HEK293T (cell line): ENCODE data around the gene DTHD1.

Experiments
- CTCF ChIA-PET: fragments of 350-600 bp; formaldehyde crosslinking; extraction: SDS; loops from one replicate; lab custom pipeline; 2021; ENCODE audit warnings: antibody characterized with exemption, inconsistent platforms; lab: Yijun Ruan, JAX
- POLR2A ChIA-PET: fragments of 350-600 bp; formaldehyde crosslinking; extraction: SDS; loops from one replicate; lab custom pipeline; 2020; ENCODE audit warnings: antibody characterized with exemption, inconsistent platforms; lab: Yijun Ruan, JAX
- DNase-seq: peaks from one replicate; pipeline ENCODE4 v3.0.0; 2012; ENCODE audit warnings: mixed read lengths; ENCODE audit errors: extremely low spot score
- ARNT ChIP-seq: fragments of 450-650 bp; IDR thresholded peaks from 2 replicates; pipeline ENCODE4 v1.6.1; 2017; ENCODE audit warnings: mild to moderate bottlenecking
- BHLHE40 ChIP-seq: fragments of 450-650 bp; IDR thresholded peaks from 2 replicates; pipeline ENCODE4 v1.6.1; 2016; ENCODE audit warnings: mild to moderate bottlenecking, moderate library complexity, borderline replicate concordance
- CTBP1 ChIP-seq: fragments of 450-650 bp; IDR thresholded peaks from 2 replicates; pipeline ENCODE4 v1.6.1; 2016; ENCODE audit warnings: borderline replicate concordance
- ELF4 ChIP-seq: fragments of 450-650 bp; IDR thresholded peaks from 2 replicates; pipeline ENCODE4 v1.6.1; 2017; ENCODE audit warnings: antibody characterized with exemption
- FOXA1 ChIP-seq: fragments of 450-650 bp; IDR thresholded peaks from 2 replicates; pipeline ENCODE4 v1.6.1; 2016; ENCODE audit warnings: mild to moderate bottlenecking
- FOXK2 ChIP-seq: fragments of 450-650 bp; IDR thresholded peaks from 2 replicates; pipeline ENCODE4 v1.6.1; 2016; ENCODE audit warnings: mild to moderate bottlenecking
- FOXM1 ChIP-seq: fragments of 450-650 bp; IDR thresholded peaks from 2 replicates; pipeline ENCODE4 v1.6.1; 2017; ENCODE audit warnings: mild to moderate bottlenecking, borderline replicate concordance
- HDGF ChIP-seq: fragments of 450-650 bp; IDR thresholded peaks from 2 replicates; pipeline ENCODE4 v1.6.1; 2017; ENCODE audit warnings: antibody characterized with exemption, borderline replicate concordance
- L3MBTL2 ChIP-seq: fragments of 450-650 bp; conservative IDR thresholded peaks from 2 replicates; pipeline ENCODE4 v1.6.1; 2016; ENCODE audit warnings: mild to moderate bottlenecking
- LEF1 ChIP-seq: fragments of 450-650 bp; IDR thresholded peaks from 2 replicates; pipeline ENCODE4 v1.6.1; 2017; ENCODE audit warnings: mild to moderate bottlenecking, borderline replicate concordance
- NFRKB ChIP-seq: fragments of 450-650 bp; IDR thresholded peaks from 2 replicates; pipeline ENCODE4 v1.6.1; 2016; ENCODE audit warnings: mild to moderate bottlenecking, moderate library complexity
- PKNOX1 ChIP-seq: fragments of 450-650 bp; IDR thresholded peaks from 2 replicates; pipeline ENCODE4 v1.6.1; 2016
- SP1 ChIP-seq: fragments of 450-650 bp; IDR thresholded peaks from 2 replicates; pipeline ENCODE4 v1.6.1; 2017
- SUZ12 ChIP-seq: fragments of 450-650 bp; IDR thresholded peaks from 2 replicates; pipeline ENCODE4 v1.6.1; 2016; ENCODE audit warnings: mild to moderate bottlenecking
- TARDBP ChIP-seq: fragments of 450-650 bp; IDR thresholded peaks from 2 replicates; pipeline ENCODE4 v1.6.1; 2016
- ZNF384 ChIP-seq: fragments of 450-650 bp; IDR thresholded peaks from 2 replicates; pipeline ENCODE4 v1.6.1; 2016

Gene DTHD1

GRCh38 chr4:36328130-36328529, 46.7 kb downstream of the DTHD1 start:
- POLR2A ChIA-PET: no interaction called here
- no peak for DNase-seq
- TF ChIP-seq FOXA1: no peak
- TF ChIP-seq BHLHE40: no peak
- no peak for TF ChIP-seq ARNT
- TF ChIP-seq SP1: no peak
- CTCF ChIA-PET: no interaction called here

DNA sequence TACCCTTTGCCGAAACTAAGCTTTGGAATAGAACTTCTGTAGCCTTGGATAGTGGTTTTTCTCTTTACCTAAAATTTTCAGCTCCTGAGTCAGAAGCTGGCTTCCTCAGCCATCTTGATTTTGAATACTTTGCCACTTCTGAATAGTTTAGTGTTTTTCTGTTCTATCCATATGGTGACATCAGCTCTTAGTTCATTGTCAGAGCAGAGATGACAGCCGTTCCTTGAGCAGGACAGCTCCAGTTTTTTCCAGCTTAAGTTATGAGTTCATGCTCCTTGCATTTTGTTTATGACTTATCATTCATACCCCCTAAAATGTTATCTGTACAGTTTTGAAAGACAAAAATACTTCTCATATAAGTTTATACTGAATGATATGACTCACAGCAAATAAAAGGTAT, 47.8 kb downstream of the DTHD1 start:
- no peak for DNase-seq
- ChIA-PET POLR2A (no interaction called here), CTCF (no interaction called here)
- TF ChIP-seq CTBP1 (no peak), L3MBTL2 (no peak), FOXK2 (no peak)

DNA sequence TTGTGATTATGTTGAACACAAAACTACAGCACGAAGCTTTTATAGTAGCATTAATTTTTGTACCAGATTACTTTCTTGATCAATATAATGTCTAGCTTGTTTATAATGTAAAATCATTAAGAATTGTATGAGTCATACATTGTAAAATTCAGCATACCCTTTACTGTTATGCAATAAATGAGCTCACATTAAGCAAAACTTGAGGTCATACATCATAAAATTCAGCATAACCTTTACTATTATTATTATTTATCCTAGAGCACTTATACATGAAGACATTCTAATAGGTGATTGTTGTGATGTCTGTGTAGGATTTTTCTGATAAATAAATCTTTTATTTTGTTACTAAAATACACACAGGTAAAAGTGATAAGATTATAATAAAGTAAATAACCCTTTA, 49.4 kb downstream of the DTHD1 start:
- ChIA-PET CTCF (no interaction called here), POLR2A (no interaction called here)
- TF ChIP-seq PKNOX1 (no peak), CTBP1 (no peak), TARDBP (no peak)
- DNase-seq: no peak

- ChIA-PET POLR2A (no interaction called here), CTCF (interaction anchor here (0.5 kb wide), 1 partner anchor 13 kb away, joined by 3 read pairs; no protein-coding TSS in a partner anchor)
- no peak for TF ChIP-seq HDGF
- no peak for TF ChIP-seq FOXM1
- TF ChIP-seq SP1: no peak
- no peak for TF ChIP-seq BHLHE40
- TF ChIP-seq LEF1: no peak
- no peak for TF ChIP-seq SUZ12
- TF ChIP-seq ZNF384: no peak
- TF ChIP-seq NFRKB: no peak
- no peak for TF ChIP-seq ARNT
- TF ChIP-seq ELF4: no peak
- TF ChIP-seq FOXA1: no peak
- no peak for TF ChIP-seq FOXK2
- no peak for DNase-seq
These were observed 50.8 kb downstream of the DTHD1 start for GRCh38 chr4:36332023-36332781.

GRCh38 chr4:36332782-36333131, 51.3 kb downstream of the DTHD1 start:
- POLR2A ChIA-PET: no interaction called here
- no peak for DNase-seq
- CTCF ChIA-PET: interaction anchor here (0.5 kb wide), 1 partner anchor 12 kb away, joined by 3 read pairs; no protein-coding TSS in a partner anchor
- TF ChIP-seq CTBP1: no peak
- TF ChIP-seq ZNF384: no peak
- no peak for TF ChIP-seq PKNOX1
- no peak for TF ChIP-seq HDGF
- TF ChIP-seq TARDBP: no peak
- no peak for TF ChIP-seq FOXA1
- no peak for TF ChIP-seq FOXK2
- TF ChIP-seq SUZ12: no peak
- TF ChIP-seq FOXM1: no peak
- TF ChIP-seq ELF4: no peak
- TF ChIP-seq NFRKB: no peak
- no peak for TF ChIP-seq LEF1

- no peak for DNase-seq
- ChIA-PET POLR2A (no interaction called here), CTCF (no interaction called here)
- TF ChIP-seq HDGF: no peak
- no peak for TF ChIP-seq NFRKB
- TF ChIP-seq TARDBP: no peak
- TF ChIP-seq L3MBTL2: no peak
- no peak for TF ChIP-seq SUZ12
- no peak for TF ChIP-seq LEF1
- TF ChIP-seq ARNT: no peak
- no peak for TF ChIP-seq ZNF384
- no peak for TF ChIP-seq SP1
- TF ChIP-seq CTBP1: no peak
- no peak for TF ChIP-seq FOXM1
- TF ChIP-seq BHLHE40: no peak
- TF ChIP-seq PKNOX1: no peak
These were observed 52.0 kb downstream of the DTHD1 start for GRCh38 chr4:36333303-36333877.

DNA sequence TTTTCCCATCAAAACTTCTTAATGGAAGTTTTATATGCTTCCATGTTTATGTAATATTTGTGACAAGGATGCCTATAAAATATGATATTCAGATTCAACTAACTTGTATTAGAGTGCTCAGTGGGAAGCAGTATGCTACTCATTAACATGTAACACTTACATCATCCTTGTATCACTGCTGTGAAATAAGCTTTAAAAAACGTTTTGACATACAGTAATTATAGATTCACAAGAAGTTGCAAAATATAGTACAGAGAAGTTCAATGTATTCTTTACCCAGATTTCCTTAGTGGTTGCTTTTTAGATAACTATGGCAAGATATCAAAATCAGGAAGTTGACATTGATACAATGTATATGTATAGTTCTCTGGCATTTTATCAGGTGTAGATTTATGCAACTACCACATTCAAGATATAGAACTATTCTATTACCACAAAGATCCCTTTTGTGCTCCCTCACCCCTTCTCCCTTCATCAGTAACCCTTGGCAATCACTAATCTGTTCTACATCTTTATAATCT, 56.3 kb downstream of the DTHD1 start:
- CTCF ChIA-PET: no interaction called here
- POLR2A ChIA-PET: no interaction called here
- TF ChIP-seq CTBP1: no peak
- TF ChIP-seq FOXM1: no peak
- no peak for TF ChIP-seq ZNF384
- no peak for TF ChIP-seq SUZ12
- no peak for TF ChIP-seq BHLHE40
- TF ChIP-seq ARNT: no peak
- TF ChIP-seq NFRKB: no peak
- TF ChIP-seq FOXK2: no peak
- no peak for TF ChIP-seq L3MBTL2
- TF ChIP-seq SP1: no peak
- TF ChIP-seq PKNOX1: no peak
- TF ChIP-seq LEF1: no peak
- TF ChIP-seq TARDBP: no peak
- TF ChIP-seq FOXA1: no peak
- no peak for DNase-seq
